Neural cell (in vitro differentiated cells): ENCODE results near the gene ADCK2.

Source experiments
- EP300 ChIP-seq: fragments of 450-650 bp; conservative IDR thresholded peaks from 2 replicates; pipeline ENCODE4 v1.6.1; 2014; ENCODE audit warnings: antibody characterized with exemption, mild to moderate bottlenecking, moderate library complexity; ENCODE audit not compliant: poor library complexity, severe bottlenecking
- EZH2 ChIP-seq: fragments of 200-600, 300-800 bp; shearing (Covaris generic), sonication (generic); IDR thresholded peaks from 2 replicates; pipeline ENCODE4 v1.6.1; 2014; ENCODE audit warnings: antibody characterized with exemption, low read length, borderline replicate concordance, mild to moderate bottlenecking; ENCODE audit not compliant: insufficient read depth, poor library complexity, severe bottlenecking
- POLR2AphosphoS5 ChIP-seq: IDR thresholded peaks from 2 replicates; pipeline ENCODE4 v1.6.1; 2012
- SMC3 ChIP-seq: fragments of 450-650 bp; conservative IDR thresholded peaks from 2 replicates; pipeline ENCODE4 v1.6.1; 2014; ENCODE audit warnings: antibody characterized with exemption, mild to moderate bottlenecking, moderate library complexity; ENCODE audit not compliant: poor library complexity
- TAF1 ChIP-seq: IDR thresholded peaks from 2 replicates; pipeline ENCODE4 v1.6.1; 2012; ENCODE audit warnings: low read depth
- TF ChIP-seq, protein P1 (sequence below): fragments of 450-650 bp; IDR thresholded peaks from 2 replicates; pipeline ENCODE4 v1.5.1; 2014; ENCODE audit warnings: antibody characterized with exemption, mild to moderate bottlenecking, moderate library complexity; ENCODE audit not compliant: poor library complexity, severe bottlenecking

DNA sequence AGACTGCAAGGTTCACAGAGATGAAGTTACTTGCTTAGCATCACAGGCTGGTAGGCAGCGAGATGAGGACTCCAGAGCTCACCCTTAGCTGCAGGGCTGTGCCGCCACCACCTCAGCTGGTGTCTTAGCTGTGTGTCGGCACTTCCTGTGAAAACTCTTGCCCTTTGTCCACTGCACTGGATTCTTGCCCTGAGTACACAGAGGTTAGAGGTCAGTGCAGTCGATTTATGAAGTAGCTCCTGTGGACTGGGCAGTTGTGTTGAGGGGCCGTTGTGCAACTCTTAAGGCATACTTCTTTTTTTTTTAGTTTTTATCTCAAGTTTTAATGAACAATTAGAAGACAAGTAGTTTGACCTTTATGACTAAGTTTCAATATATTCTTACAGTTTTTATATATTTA, 34.4 kb downstream of the ADCK2 start:
- TF ChIP-seq, protein P1, sequence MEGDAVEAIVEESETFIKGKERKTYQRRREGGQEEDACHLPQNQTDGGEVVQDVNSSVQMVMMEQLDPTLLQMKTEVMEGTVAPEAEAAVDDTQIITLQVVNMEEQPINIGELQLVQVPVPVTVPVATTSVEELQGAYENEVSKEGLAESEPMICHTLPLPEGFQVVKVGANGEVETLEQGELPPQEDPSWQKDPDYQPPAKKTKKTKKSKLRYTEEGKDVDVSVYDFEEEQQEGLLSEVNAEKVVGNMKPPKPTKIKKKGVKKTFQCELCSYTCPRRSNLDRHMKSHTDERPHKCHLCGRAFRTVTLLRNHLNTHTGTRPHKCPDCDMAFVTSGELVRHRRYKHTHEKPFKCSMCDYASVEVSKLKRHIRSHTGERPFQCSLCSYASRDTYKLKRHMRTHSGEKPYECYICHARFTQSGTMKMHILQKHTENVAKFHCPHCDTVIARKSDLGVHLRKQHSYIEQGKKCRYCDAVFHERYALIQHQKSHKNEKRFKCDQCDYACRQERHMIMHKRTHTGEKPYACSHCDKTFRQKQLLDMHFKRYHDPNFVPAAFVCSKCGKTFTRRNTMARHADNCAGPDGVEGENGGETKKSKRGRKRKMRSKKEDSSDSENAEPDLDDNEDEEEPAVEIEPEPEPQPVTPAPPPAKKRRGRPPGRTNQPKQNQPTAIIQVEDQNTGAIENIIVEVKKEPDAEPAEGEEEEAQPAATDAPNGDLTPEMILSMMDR = no peak
- TF ChIP-seq SMC3 = no peak
- TF ChIP-seq EZH2 = no peak
- no peak for TF ChIP-seq TAF1
- TF ChIP-seq POLR2AphosphoS5 = no peak
- TF ChIP-seq EP300 = no peak
